ENCODE results near the gene VSTM2L. TPM values are rescaled to one million over a fixed set of nuclear protein-coding genes. Genes with fewer than 3 reads are reported as not detected.

VSTM2L gene
- polyA plus RNA-seq, 1 donor from 2014 or later, result not detected

GRCh38 chr20:37915800-37916570 is 13.1 kb downstream of the VSTM2L start:
- Mint-ChIP-seq H3K27ac (no peak overlapping the region), H3K4me3 (peak overlapping the region in 2 of 4 donors; percentile 56 to 61), H3K36me3 (no peaks in the 10 kb centered on the region), H3K4me1 (peaks cover 4 to 20% (median 12%) of the 10 kb centered on the region in 3 donors), H3K9me3 (no peaks in the 10 kb centered on the region), H3K27me3 (peaks cover 13% of the 10 kb centered on the region)

GRCh38 chr20:37917461-37917860 is 14.5 kb downstream of the VSTM2L start:
- Mint-ChIP-seq H3K4me3 (no peak overlapping the region), H3K27me3 (peaks cover 10% of the 10 kb centered on the region), H3K4me1 (peaks cover 8 to 22% (median 18%) of the 10 kb centered on the region in 3 donors), H3K27ac (no peak overlapping the region), H3K36me3 (no peaks in the 10 kb centered on the region), H3K9me3 (no peaks in the 10 kb centered on the region)

GRCh38 chr20:37918035-37918434 is 15.1 kb downstream of the VSTM2L start:
- Mint-ChIP-seq H3K36me3 (no peaks in the 10 kb centered on the region), H3K27ac (no peak overlapping the region), H3K4me3 (no peak overlapping the region), H3K27me3 (peaks cover 8% of the 10 kb centered on the region), H3K4me1 (peaks cover 8 to 22% (median 18%) of the 10 kb centered on the region in 3 donors), H3K9me3 (no peaks in the 10 kb centered on the region)

- Mint-ChIP-seq H3K4me1 (peaks cover 8 to 17% (median 14%) of the 10 kb centered on the region in 3 donors), H3K27ac (no peak overlapping the region)
Measured at GRCh38 chr20:37919389-37920040, 16.6 kb downstream of the VSTM2L start.

GRCh38 chr20:37920270-37920669 is 17.3 kb downstream of the VSTM2L start:
- Mint-ChIP-seq H3K27ac (no peak overlapping the region), H3K4me1 (peaks cover 4 to 12% (median 9%) of the 10 kb centered on the region in 3 donors), H3K36me3 (no peaks in the 10 kb centered on the region), H3K27me3 (no peaks in the 10 kb centered on the region), H3K9me3 (no peaks in the 10 kb centered on the region), H3K4me3 (no peak overlapping the region)

More at GRCh38 chr20:37919389-37920040, 16.6 kb downstream of the VSTM2L start:
- Mint-ChIP-seq H3K4me3 (no peak overlapping the region), H3K36me3 (no peaks in the 10 kb centered on the region), H3K9me3 (no peaks in the 10 kb centered on the region), H3K27me3 (peaks cover 4% of the 10 kb centered on the region)

GRCh38 chr20:37920679-37921322 is 17.9 kb downstream of the VSTM2L start:
- H3K27ac Mint-ChIP-seq, result peak overlapping the region in 1 of 3 donors; percentile 78
- H3K27me3 Mint-ChIP-seq, result no peaks in the 10 kb centered on the region
- H3K4me1 Mint-ChIP-seq, result peaks cover 4 to 12% (median 9%) of the 10 kb centered on the region in 3 donors
- peak overlapping the region in 1 of 4 donors; percentile 28 for H3K4me3 Mint-ChIP-seq
- H3K9me3 Mint-ChIP-seq, result no peaks in the 10 kb centered on the region
- no peaks in the 10 kb centered on the region for H3K36me3 Mint-ChIP-seq

- no peak overlapping the region for H3K27ac Mint-ChIP-seq
- H3K36me3 Mint-ChIP-seq, result no peaks in the 10 kb centered on the region
- no peaks in the 10 kb centered on the region for H3K27me3 Mint-ChIP-seq
- peak overlapping the region in 2 of 4 donors; percentile 1 to 4 for H3K4me3 Mint-ChIP-seq
- peaks cover 4 to 12% (median 9%) of the 10 kb centered on the region in 3 donors for H3K4me1 Mint-ChIP-seq
- no peaks in the 10 kb centered on the region for H3K9me3 Mint-ChIP-seq
Measured at GRCh38 chr20:37921341-37921929, 18.5 kb downstream of the VSTM2L start.

GRCh38 chr20:37922016-37922415 is 19.1 kb downstream of the VSTM2L start:
- Mint-ChIP-seq H3K9me3 (no peaks in the 10 kb centered on the region), H3K36me3 (no peaks in the 10 kb centered on the region), H3K4me3 (no peak overlapping the region), H3K27me3 (no peaks in the 10 kb centered on the region), H3K27ac (no peak overlapping the region), H3K4me1 (peaks cover 4 to 12% (median 9%) of the 10 kb centered on the region in 3 donors)

- H3K27ac Mint-ChIP-seq, result peak overlapping the region in 2 of 3 donors; percentile 9 to 39
- H3K27me3 Mint-ChIP-seq, result peaks cover 4% of the 10 kb centered on the region
- H3K9me3 Mint-ChIP-seq, result no peaks in the 10 kb centered on the region
- H3K4me3 Mint-ChIP-seq, result no peak overlapping the region
- peaks cover 4 to 12% (median 7%) of the 10 kb centered on the region in 3 donors for H3K4me1 Mint-ChIP-seq
- peaks cover 3% of the 10 kb centered on the region for H3K36me3 Mint-ChIP-seq
Measured at GRCh38 chr20:37925265-37926165, 22.6 kb downstream of the VSTM2L start.

GRCh38 chr20:37926612-37927011 is 23.7 kb downstream of the VSTM2L start:
- no peak overlapping the region for H3K27ac Mint-ChIP-seq
- no peaks in the 10 kb centered on the region for H3K9me3 Mint-ChIP-seq
- H3K36me3 Mint-ChIP-seq, result peaks cover 3% of the 10 kb centered on the region
- peaks cover 3 to 4% (median 4%) of the 10 kb centered on the region in 3 donors for H3K4me1 Mint-ChIP-seq
- no peak overlapping the region for H3K4me3 Mint-ChIP-seq
- H3K27me3 Mint-ChIP-seq, result peaks cover 12% of the 10 kb centered on the region

GRCh38 chr20:37927410-37928095 is 24.6 kb downstream of the VSTM2L start:
- peaks cover 4% of the 10 kb centered on the region for H3K36me3 Mint-ChIP-seq
- no peaks in the 10 kb centered on the region for H3K9me3 Mint-ChIP-seq
- no peaks in the 10 kb centered on the region for H3K4me1 Mint-ChIP-seq
- H3K27me3 Mint-ChIP-seq, result peaks cover 14% of the 10 kb centered on the region
- no peak overlapping the region for H3K27ac Mint-ChIP-seq
- no peak overlapping the region for H3K4me3 Mint-ChIP-seq

- H3K27ac Mint-ChIP-seq, result no peak overlapping the region
- peaks cover 15% of the 10 kb centered on the region for H3K27me3 Mint-ChIP-seq
- peaks cover 4% of the 10 kb centered on the region for H3K36me3 Mint-ChIP-seq
- H3K9me3 Mint-ChIP-seq, result no peaks in the 10 kb centered on the region
- no peaks in the 10 kb centered on the region for H3K4me1 Mint-ChIP-seq
- H3K4me3 Mint-ChIP-seq, result no peak overlapping the region
Measured at GRCh38 chr20:37928996-37929682, 26.2 kb downstream of the VSTM2L start.

- Mint-ChIP-seq H3K9me3 (no peaks in the 10 kb centered on the region), H3K4me1 (no peaks in the 10 kb centered on the region), H3K27me3 (peaks cover 15% of the 10 kb centered on the region), H3K4me3 (no peak overlapping the region), H3K27ac (no peak overlapping the region), H3K36me3 (peaks cover 4% of the 10 kb centered on the region)
Measured at GRCh38 chr20:37929683-37930014, 26.7 kb downstream of the VSTM2L start.

All from IgD-negative memory B cell (primary cell).